SIG-M5 treated with dmso at 0.1 percent for 504 hours (cell line): ENCODE results near the gene OR10P1.

ENCODE experiments used
- DNase-seq: peaks from one replicate; lab custom pipeline; 2025; ENCODE audit not compliant: unreplicated experiment; lab: John Stamatoyannopoulos, UW

Gene OR10P1

GRCh38 chr12:55682087-55682796, 45.5 kb downstream of the OR10P1 start:
- no peak for DNase-seq

DNA sequence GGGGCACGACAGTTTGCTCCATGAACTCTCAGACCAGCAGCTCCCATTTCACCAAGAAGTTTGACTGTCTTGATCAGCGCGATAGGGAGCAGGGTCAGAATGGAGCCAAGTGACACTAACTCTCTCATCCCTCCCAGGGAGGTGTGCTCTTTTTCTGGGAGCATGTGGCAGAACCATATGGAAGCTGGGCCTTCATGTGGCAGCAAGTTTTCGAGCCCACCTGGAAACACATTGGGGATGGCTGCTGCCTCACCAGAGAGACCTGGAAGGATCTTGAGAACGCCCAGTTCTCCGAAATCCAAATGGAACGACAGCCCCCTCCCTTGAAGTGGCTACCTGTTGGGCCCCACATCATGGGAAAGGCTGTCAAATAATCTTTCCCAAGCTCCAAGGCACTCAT, 47.0 kb downstream of the OR10P1 start:
- DNase-seq, result no peak

- no peak for DNase-seq
These were observed 48.2 kb downstream of the OR10P1 start for GRCh38 chr12:55684761-55685370.

- DNase-seq, result no peak
These were observed 49.0 kb downstream of the OR10P1 start for GRCh38 chr12:55685671-55686070.

GRCh38 chr12:55686366-55687010, 49.8 kb downstream of the OR10P1 start:
- DNase-seq, result no peak
